GM23338 (cell line): ENCODE results near the gene MRRF.

Experiments used
- CREB1 ChIP-seq: fragments of 250-450 bp; sonication (Bioruptor Pico); IDR thresholded peaks from 2 replicates; pipeline ENCODE4 v1.5.0; 2020; ENCODE audit warnings: low read depth, mild to moderate bottlenecking, moderate library complexity
- EZH2 ChIP-seq: fragments of 200-600 bp; sonication (generic); IDR thresholded peaks from one replicate; pipeline ENCODE4 v1.8.0; 2017; ENCODE audit warnings: antibody characterized with exemption, mild to moderate bottlenecking, low read depth; ENCODE audit not compliant: unreplicated experiment
- JUNB ChIP-seq: IDR thresholded peaks from one replicate; pipeline ENCODE4 v1.6.1; 2016; ENCODE audit warnings: antibody characterized with exemption; ENCODE audit not compliant: unreplicated experiment
- POLR2AphosphoS5 ChIP-seq: IDR thresholded peaks from 2 replicates; pipeline ENCODE4 v1.6.1; 2016; ENCODE audit warnings: antibody characterized with exemption, low read depth
- TF ChIP-seq, protein P1 (sequence below): IDR thresholded peaks from one replicate; pipeline ENCODE4 v1.6.1; 2018; ENCODE audit warnings: antibody characterized with exemption; ENCODE audit not compliant: unreplicated experiment
- TF ChIP-seq, protein P2 (sequence below), 2 experiments: fragments of 200-600 bp in 1 of 2; sonication (generic) in 1 of 2; conservative IDR thresholded peaks; 2 replicates each; pipeline versions ENCODE4 v1.5.1 to v1.6.1; 2016 to 2017; ENCODE audit warnings: antibody characterized with exemption in 2 of 2, low read depth in 2 of 2, mild to moderate bottlenecking in 2 of 2, moderate library complexity in 1 of 2

GRCh38 chr9:122307061-122307460, 42.4 kb downstream of the MRRF start:
- TF ChIP-seq, protein P1, sequence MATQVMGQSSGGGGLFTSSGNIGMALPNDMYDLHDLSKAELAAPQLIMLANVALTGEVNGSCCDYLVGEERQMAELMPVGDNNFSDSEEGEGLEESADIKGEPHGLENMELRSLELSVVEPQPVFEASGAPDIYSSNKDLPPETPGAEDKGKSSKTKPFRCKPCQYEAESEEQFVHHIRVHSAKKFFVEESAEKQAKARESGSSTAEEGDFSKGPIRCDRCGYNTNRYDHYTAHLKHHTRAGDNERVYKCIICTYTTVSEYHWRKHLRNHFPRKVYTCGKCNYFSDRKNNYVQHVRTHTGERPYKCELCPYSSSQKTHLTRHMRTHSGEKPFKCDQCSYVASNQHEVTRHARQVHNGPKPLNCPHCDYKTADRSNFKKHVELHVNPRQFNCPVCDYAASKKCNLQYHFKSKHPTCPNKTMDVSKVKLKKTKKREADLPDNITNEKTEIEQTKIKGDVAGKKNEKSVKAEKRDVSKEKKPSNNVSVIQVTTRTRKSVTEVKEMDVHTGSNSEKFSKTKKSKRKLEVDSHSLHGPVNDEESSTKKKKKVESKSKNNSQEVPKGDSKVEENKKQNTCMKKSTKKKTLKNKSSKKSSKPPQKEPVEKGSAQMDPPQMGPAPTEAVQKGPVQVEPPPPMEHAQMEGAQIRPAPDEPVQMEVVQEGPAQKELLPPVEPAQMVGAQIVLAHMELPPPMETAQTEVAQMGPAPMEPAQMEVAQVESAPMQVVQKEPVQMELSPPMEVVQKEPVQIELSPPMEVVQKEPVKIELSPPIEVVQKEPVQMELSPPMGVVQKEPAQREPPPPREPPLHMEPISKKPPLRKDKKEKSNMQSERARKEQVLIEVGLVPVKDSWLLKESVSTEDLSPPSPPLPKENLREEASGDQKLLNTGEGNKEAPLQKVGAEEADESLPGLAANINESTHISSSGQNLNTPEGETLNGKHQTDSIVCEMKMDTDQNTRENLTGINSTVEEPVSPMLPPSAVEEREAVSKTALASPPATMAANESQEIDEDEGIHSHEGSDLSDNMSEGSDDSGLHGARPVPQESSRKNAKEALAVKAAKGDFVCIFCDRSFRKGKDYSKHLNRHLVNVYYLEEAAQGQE = no peak
- TF ChIP-seq EZH2 (no peak), JUNB (no peak), POLR2AphosphoS5 (no peak), CREB1 (CRISPR knock-in tag) (no peak)
- TF ChIP-seq, protein P2, sequence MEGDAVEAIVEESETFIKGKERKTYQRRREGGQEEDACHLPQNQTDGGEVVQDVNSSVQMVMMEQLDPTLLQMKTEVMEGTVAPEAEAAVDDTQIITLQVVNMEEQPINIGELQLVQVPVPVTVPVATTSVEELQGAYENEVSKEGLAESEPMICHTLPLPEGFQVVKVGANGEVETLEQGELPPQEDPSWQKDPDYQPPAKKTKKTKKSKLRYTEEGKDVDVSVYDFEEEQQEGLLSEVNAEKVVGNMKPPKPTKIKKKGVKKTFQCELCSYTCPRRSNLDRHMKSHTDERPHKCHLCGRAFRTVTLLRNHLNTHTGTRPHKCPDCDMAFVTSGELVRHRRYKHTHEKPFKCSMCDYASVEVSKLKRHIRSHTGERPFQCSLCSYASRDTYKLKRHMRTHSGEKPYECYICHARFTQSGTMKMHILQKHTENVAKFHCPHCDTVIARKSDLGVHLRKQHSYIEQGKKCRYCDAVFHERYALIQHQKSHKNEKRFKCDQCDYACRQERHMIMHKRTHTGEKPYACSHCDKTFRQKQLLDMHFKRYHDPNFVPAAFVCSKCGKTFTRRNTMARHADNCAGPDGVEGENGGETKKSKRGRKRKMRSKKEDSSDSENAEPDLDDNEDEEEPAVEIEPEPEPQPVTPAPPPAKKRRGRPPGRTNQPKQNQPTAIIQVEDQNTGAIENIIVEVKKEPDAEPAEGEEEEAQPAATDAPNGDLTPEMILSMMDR (conservative IDR thresholded peaks at IDR 0.05; ENCODE audit: low read depth in 2 of 2) = no peak
